Mesodermal cell (in vitro differentiated cells): ENCODE data around the gene PRKAA1.
"Not testable (repeated sequence)": the region's sequence is repeated elsewhere in the genome, so short reads cannot be mapped to it uniquely, and the experiment has no call there.

Experiments
- H3K27ac ChIP-seq: 2 replicates; pipeline ENCODE4 v1.7.0; 2013; ENCODE audit warnings: mild to moderate bottlenecking, low read depth, low read length, moderate library complexity; ENCODE audit not compliant: severe bottlenecking
- H3K36me3 ChIP-seq: 2 replicates; pipeline ENCODE4 v1.7.1; 2013; ENCODE audit warnings: mild to moderate bottlenecking, low read length, moderate library complexity; ENCODE audit not compliant: control insufficient read depth, insufficient read depth
- H3K4me1 ChIP-seq: one replicate; pipeline ENCODE4 v1.7.1; 2013; ENCODE audit warnings: mild to moderate bottlenecking, low read length; ENCODE audit not compliant: insufficient read depth, control insufficient read depth, poor library complexity, severe bottlenecking
- H3K4me3 ChIP-seq: 2 replicates; pipeline ENCODE4 v1.7.0; 2013; ENCODE audit warnings: low read length, control low read depth, mild to moderate bottlenecking; ENCODE audit not compliant: insufficient read depth, poor library complexity, severe bottlenecking; ENCODE audit errors: extremely low read depth
- H3K9me3 ChIP-seq: 2 replicates; pipeline ENCODE4 v1.7.1; 2013; ENCODE audit warnings: mild to moderate bottlenecking, low read length, moderate library complexity; ENCODE audit not compliant: control insufficient read depth
- WGBS, 2 experiments: methylation state at CpG; one replicate each; pipeline ENCODE4 v1.1.5; 2013; ENCODE audit warnings: missing lambda C conversion rate in 2 of 2; ENCODE audit not compliant: insufficient coverage in 2 of 2; 5-methylcytosine and 5-hydroxymethylcytosine counted together

The PRKAA1 gene

DNA sequence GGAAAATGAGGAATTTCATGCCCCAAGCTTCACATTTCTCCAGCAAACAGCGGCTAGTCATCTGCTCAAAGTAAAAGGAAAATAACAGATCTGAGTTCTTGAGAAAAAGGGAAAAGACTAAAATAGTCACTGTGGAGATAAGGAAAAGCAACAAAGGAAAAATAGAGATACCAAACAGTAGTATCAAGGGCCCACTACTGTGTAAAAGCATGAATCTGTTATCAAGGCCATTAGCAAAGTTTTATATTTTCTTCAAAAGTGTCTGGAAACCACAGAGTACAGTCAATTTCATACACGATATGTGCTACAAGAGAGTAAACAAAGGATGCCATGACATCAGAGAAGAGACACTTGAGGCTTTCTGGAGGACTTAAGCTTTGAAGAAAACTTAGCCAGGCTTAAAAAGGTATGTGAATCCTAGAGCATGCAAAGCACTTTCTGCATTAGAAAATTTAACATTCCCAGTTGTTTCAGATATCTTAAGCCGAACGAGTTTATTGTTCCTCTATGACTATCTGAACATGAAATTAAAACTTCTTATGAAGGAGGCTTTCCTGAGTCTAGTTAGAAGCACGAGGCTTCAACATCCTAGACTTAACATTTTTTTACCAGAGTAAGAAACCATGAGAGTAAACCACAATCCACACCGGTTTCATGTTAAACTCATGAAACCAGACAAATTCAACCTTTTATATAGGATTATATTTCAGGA, 43.6 kb downstream of the PRKAA1 start:
- peaks cover 8% of the 10 kb centered on the region for H3K9me3 ChIP-seq
- no peaks in the 10 kb centered on the region for H3K4me1 ChIP-seq
- H3K4me3 ChIP-seq, result peak overlapping the region; percentile 93
- H3K27ac ChIP-seq, result peak overlapping the region; percentile 96
- peaks cover 39% of the 10 kb centered on the region for H3K36me3 ChIP-seq
- WGBS, 2 experiments, result 36 to 42% methylated on average over 2 to 5 of the region's 6 CpGs

GRCh38 chr5:40746703-40747102, 51.5 kb downstream of the PRKAA1 start:
- no peak overlapping the region for H3K27ac ChIP-seq
- H3K4me3 ChIP-seq, result no peak overlapping the region
- peaks cover 8% of the 10 kb centered on the region for H3K9me3 ChIP-seq
- H3K4me1 ChIP-seq, result no peaks in the 10 kb centered on the region
- H3K36me3 ChIP-seq, result peaks cover 30% of the 10 kb centered on the region
- WGBS, 2 experiments, result 97 to 98% methylated on average over 4 of the region's 4 CpGs

- Histone ChIP-seq H3K27ac (no peak overlapping the region), H3K36me3 (peaks cover 34% of the 10 kb centered on the region), H3K9me3 (no peaks in the 10 kb centered on the region), H3K4me3 (no peak overlapping the region), H3K4me1 (no peaks in the 10 kb centered on the region)
- 83% methylated on average over 1 of the region's 2 CpGs; no CpG with 5 or more reads in 1 of the 2 experiments for WGBS, 2 experiments
Observed at GRCh38 chr5:40743771-40744170, 54.4 kb downstream of the PRKAA1 start.

GRCh38 chr5:40738502-40738901, 59.7 kb downstream of the PRKAA1 start:
- H3K4me3 ChIP-seq, result no peak overlapping the region
- H3K36me3 ChIP-seq, result peaks cover 31% of the 10 kb centered on the region
- H3K4me1 ChIP-seq, result peaks cover 3% of the 10 kb centered on the region
- H3K27ac ChIP-seq, result no peak overlapping the region
- no peaks in the 10 kb centered on the region for H3K9me3 ChIP-seq

DNA sequence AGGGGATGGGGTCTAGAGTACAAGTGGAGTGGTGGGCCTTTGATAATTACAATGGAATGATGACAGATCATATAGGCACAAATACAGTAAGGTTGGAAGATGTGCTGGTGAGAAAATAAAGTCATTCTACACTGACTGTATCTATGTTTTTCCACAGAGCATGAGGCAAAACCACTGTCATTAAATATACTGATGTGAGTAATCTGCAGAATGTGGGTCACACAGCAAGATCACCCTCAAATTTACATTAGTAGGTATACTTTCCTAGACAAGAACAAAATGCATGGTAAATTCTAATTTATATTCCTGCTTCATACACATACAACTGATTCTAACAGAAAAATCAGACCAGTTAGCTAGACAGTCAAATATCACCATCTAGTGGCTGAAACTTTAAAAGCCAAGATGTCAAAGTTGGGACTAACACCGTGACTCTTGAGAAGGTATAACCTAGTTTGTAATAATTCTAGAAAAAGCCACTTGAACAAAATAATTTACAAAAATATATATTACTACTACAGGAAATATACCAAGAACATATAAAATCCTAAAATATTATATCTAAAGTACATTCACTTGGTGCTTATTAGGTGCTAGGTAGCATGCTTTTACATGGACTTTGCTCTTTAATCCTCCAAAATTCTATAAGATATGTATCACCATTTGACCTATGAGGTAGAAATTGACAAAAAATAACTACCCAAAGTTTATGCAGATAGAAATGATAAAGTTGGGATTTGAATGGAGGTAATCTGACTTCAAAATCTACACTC, 61.9 kb downstream of the PRKAA1 start:
- Histone ChIP-seq H3K4me1 (peaks cover 3% of the 10 kb centered on the region), H3K36me3 (peaks cover 27% of the 10 kb centered on the region), H3K27ac (no peak overlapping the region), H3K9me3 (no peaks in the 10 kb centered on the region), H3K4me3 (no peak overlapping the region)
- WGBS, 2 experiments, result no CpG with 5 or more reads among the region's 1 CpG

DNA sequence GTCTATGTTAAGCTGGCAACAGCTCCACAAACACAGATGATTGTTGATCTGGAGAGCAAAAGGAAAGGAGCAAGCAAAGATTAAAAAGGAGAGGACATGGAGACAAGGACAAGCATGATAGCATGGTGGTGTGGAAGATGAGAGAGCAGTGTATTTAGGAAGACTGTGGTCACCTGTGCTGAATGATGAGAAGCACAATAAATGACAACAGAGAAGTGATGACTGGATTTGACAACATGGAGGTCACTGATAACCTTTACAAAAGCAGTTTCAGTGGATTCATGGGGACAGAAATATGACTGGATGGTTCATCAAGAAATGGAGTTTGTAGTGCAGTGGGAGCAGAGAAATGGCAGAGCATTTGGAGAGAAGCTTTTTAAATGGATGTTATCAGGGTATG, 62.6 kb downstream of the PRKAA1 start:
- Histone ChIP-seq H3K4me3 (no peak overlapping the region), H3K9me3 (no peaks in the 10 kb centered on the region), H3K36me3 (peaks cover 21% of the 10 kb centered on the region), H3K4me1 (peaks cover 3% of the 10 kb centered on the region), H3K27ac (no peak overlapping the region)

DNA sequence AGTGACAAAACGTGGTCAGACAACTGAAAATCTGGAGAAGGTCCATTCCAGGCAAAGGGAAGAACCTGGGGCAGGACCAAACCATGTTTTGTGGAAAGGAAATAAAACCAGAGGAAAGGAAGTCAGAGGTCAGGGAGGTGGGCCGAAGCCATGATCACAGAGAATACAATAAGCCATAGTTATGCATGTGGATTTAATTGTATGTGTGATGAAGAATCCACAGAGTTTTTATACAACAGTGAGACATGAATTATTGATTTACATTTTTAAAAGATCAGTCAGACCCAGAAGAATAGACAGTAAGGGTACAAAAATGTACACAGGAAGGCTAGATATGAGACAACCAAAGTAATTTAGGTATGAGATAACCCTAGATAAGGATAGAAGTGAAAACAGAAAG, 63.2 kb downstream of the PRKAA1 start:
- Histone ChIP-seq H3K4me1 (peaks cover 3% of the 10 kb centered on the region), H3K36me3 (peaks cover 15% of the 10 kb centered on the region), H3K9me3 (no peaks in the 10 kb centered on the region), H3K27ac (no peak overlapping the region), H3K4me3 (no peak overlapping the region)
- 83 to 91% methylated on average over 1 to 2 of the region's 2 CpGs for WGBS, 2 experiments

DNA sequence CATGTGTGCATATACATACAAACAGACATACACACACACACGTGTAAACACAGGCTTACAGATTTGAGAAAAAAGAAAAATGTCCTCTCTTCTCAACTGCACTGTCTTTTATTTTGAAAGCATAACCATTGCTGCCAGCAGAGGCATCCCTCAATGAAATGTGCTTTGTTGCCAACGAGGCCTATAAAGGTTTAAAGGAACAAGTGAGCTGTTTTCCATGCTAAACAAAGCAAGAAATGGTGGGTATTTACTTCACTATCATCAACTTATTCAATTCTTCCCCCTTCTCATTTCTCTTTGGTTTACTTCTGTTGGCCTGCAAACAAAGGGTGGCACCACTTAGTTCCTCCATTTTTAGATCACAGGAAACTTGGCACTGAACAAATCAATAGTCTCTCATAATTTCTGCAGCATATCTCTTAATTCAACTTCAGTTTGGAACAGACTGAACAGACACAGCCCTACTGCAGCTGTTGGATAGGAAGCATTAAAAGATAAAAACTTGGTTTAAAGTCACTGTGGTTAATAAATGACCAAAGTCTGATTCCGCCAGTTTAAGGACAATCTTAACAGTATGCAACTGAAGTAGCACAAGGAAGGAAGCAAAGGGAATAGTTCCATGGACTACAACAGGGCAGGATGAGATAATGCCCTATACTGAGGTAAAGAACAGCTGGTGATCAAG, 64.2 kb downstream of the PRKAA1 start:
- H3K4me1 ChIP-seq, result peaks cover 3% of the 10 kb centered on the region
- 90 to 100% methylated on average over 2 of the region's 3 CpGs for WGBS, 2 experiments

GRCh38 chr5:40733434-40733833, 64.7 kb downstream of the PRKAA1 start:
- H3K36me3 ChIP-seq, result peaks cover 14% of the 10 kb centered on the region
- no peaks in the 10 kb centered on the region for H3K9me3 ChIP-seq
- peaks cover 3% of the 10 kb centered on the region for H3K4me1 ChIP-seq
- no peak overlapping the region for H3K4me3 ChIP-seq
- 86% methylated on average over 1 of the region's 2 CpGs for WGBS, 2 experiments
- no peak overlapping the region for H3K27ac ChIP-seq

More for the DNA sequence above, 64.2 kb downstream of the PRKAA1 start:
- H3K27ac ChIP-seq, result peak overlapping the region; percentile 8
- no peak overlapping the region for H3K4me3 ChIP-seq
- no peaks in the 10 kb centered on the region for H3K9me3 ChIP-seq
- peaks cover 10% of the 10 kb centered on the region for H3K36me3 ChIP-seq

DNA sequence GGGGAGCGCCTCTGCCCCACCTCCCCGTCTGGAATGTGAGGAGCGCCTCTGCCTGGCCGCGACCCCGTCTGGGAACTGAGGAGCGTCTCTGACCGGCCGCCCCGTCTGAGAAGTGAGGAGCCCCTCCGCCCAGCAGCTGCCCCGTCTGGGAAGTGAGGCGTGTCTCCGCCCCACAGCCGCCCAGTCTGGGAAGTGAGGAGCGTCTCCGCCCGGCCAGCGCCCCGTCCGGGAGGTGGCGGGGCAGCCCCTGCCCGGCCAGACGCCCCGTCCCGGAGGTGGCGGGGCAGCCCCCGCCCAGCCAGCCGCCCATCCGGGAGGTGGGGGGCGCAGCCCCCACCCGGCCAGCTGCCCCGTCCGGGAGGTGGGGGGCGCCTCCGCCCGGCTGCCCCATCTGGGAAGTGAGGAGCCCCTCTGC, 75.7 kb downstream of the PRKAA1 start:
- not testable (repeated sequence) for H3K4me3 ChIP-seq, H3K27ac ChIP-seq, H3K4me1 ChIP-seq, H3K9me3 ChIP-seq
- peaks cover 27% of the 10 kb centered on the region for H3K36me3 ChIP-seq
- 94 to 95% methylated on average over 24 of the region's 37 CpGs for WGBS, 2 experiments

- Histone ChIP-seq H3K4me1 (no peaks in the 10 kb centered on the region), H3K4me3 (no peak overlapping the region), H3K36me3 (peaks cover 34% of the 10 kb centered on the region), H3K27ac (no peak overlapping the region), H3K9me3 (peaks cover 10% of the 10 kb centered on the region)
Observed at GRCh38 chr5:40720069-40720468, 78.1 kb downstream of the PRKAA1 start.
